Measurements from ENCODE around the gene SPECC1.

SPECC1 gene

DNA sequence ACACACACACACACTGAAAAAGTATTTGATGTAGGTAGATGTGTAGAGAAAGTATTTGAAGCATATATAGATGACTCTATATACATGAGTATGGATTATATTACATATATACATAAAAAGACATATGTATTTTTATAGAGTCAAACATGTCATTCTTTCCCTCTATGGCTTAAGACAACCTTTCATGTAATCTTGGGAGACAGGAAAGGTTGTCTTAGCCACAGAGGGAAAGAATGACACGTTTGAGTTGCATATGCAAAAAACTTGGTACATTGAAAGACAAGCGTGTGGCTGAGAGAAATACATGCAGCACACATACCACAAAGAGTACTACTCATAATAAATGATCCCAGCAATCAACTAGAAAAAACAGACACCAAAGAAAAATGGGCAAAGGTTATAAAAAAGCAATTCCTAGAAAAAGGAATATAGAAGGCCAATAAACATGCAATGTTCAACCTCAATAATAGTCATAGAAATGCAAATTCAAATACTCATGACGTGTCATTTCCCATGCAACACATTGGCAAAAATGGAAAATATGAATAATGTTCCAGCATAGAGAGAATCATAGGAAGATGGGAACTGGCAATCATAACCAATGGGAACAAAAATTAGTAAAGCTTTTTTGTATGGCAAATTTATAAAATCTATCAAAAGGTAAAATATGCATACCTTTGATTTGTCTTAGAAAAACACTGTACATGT is 69.0 kb downstream of the SPECC1 start:
- no peaks in the 10 kb centered on the region for H3K27me3 Mint-ChIP-seq (ENCODE audit: low read depth)

DNA sequence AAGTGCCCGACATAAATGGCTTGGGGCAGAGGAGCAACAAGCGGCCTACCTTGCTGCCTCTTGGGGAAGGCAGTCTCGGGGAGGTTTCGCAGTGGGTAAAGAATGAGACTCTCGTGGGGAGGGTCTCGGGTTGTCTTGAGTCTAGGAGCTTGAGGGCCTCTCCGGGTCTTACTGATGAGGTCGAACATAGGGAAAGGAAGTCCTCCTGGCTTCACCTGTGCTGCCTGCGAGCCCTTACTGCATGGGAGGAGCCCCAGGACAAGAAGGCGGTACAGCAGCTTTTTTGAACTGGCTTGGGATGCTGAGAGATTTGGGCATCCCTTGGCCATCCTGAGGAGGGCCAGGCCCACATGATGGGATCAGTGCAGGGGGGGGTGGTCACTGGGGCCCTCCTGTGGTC is 71.4 kb downstream of the SPECC1 start:
- Mint-ChIP-seq H3K27me3 (ENCODE audit: low read depth) (no peaks in the 10 kb centered on the region), H3K27ac (no peak overlapping the region), H3K36me3 (ENCODE audit: low read depth) (no peaks in the 10 kb centered on the region), H3K9me3 (no peaks in the 10 kb centered on the region), H3K4me3 (no peak overlapping the region), H3K4me1 (peaks cover 5% of the 10 kb centered on the region)
- TF ChIP-seq, protein P1, sequence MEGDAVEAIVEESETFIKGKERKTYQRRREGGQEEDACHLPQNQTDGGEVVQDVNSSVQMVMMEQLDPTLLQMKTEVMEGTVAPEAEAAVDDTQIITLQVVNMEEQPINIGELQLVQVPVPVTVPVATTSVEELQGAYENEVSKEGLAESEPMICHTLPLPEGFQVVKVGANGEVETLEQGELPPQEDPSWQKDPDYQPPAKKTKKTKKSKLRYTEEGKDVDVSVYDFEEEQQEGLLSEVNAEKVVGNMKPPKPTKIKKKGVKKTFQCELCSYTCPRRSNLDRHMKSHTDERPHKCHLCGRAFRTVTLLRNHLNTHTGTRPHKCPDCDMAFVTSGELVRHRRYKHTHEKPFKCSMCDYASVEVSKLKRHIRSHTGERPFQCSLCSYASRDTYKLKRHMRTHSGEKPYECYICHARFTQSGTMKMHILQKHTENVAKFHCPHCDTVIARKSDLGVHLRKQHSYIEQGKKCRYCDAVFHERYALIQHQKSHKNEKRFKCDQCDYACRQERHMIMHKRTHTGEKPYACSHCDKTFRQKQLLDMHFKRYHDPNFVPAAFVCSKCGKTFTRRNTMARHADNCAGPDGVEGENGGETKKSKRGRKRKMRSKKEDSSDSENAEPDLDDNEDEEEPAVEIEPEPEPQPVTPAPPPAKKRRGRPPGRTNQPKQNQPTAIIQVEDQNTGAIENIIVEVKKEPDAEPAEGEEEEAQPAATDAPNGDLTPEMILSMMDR (IDR thresholded peaks at IDR 0.05; ENCODE audit: unreplicated experiment in 3 of 3), result no peak

More for the DNA sequence above, 69.0 kb downstream of the SPECC1 start:
- Mint-ChIP-seq H3K36me3 (ENCODE audit: low read depth) (no peaks in the 10 kb centered on the region), H3K4me1 (peaks cover 15% of the 10 kb centered on the region), H3K27ac (no peak overlapping the region), H3K4me3 (no peak overlapping the region), H3K9me3 (no peaks in the 10 kb centered on the region)
- TF ChIP-seq, protein P1 (IDR thresholded peaks at IDR 0.05; ENCODE audit: unreplicated experiment in 3 of 3), result no peak

DNA sequence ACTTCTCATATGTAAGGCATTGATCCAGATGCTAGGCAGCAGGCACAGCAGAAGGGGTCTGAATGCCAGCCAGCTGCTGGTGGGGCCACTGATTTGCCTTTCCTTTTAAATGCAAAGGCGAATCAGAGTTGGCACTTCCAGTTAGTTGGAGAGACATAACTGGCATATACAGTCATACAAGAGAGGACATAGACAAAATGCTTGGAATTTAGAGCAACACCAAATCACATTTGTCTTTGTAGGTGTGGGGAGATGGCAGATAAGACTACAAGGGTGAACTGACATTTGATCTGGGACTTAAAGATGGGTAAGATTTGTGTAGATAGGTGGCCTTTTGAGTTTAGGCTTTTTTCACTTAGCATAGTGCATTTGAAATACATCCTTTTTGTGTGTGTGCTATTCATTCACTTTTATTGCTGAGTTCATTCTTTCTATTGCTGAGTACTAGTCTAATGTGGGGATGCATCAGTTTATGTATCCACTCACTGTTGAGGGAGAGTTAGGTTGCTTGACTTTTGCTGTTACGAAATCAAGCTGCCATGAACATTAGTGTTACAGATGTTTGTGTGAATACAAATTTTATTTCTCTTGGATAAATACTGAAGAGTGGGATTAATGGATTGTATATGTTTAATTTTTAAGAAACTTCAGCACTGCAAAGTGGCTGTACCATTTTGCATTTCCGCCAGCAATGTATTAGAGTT is 74.1 kb downstream of the SPECC1 start:
- H3K9me3 Mint-ChIP-seq, result no peaks in the 10 kb centered on the region

DNA sequence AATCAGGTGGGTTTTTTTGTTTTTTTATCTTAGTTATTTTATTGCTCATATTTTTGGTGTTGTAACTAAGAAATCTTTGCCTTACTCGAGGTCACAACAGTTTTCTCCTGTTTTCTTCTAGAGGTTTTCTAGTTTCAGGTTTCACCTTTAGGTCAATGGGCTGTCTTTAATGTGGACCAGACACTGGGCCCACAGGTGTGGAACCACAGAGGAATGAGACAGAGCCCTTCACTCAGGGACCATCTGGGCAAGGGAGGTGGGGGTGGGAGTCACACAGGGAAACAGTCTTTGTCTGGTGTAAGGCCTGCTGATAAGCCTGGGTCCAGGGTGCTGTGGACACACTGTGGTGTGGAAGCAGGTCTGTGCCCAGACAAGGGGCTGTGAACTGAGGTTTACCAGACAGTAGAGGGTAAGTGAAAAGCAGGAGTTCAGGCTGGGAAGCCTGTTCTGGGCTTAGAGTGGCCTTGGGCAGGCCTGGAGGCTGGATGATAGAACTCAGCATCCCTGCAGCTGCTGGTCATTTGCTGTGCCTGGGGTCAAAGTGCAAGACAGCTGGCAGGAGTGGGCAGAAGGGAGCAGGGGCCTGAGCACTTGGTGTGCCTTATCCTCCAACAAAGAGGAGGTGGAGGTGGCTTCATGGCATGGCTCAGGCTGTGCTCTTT is 75.6 kb downstream of the SPECC1 start:
- H3K4me1 Mint-ChIP-seq, result no peaks in the 10 kb centered on the region
- peaks cover 8% of the 10 kb centered on the region for H3K27me3 Mint-ChIP-seq (ENCODE audit: low read depth)
- H3K36me3 Mint-ChIP-seq (ENCODE audit: low read depth), result no peaks in the 10 kb centered on the region
- H3K27ac Mint-ChIP-seq, result no peak overlapping the region
- H3K9me3 Mint-ChIP-seq, result no peaks in the 10 kb centered on the region
- H3K4me3 Mint-ChIP-seq, result no peak overlapping the region
- TF ChIP-seq, protein P1 (IDR thresholded peaks at IDR 0.05; ENCODE audit: unreplicated experiment in 3 of 3), result no peak

More for the DNA sequence above, 74.1 kb downstream of the SPECC1 start:
- Mint-ChIP-seq H3K4me3 (no peak overlapping the region), H3K36me3 (ENCODE audit: low read depth) (no peaks in the 10 kb centered on the region), H3K4me1 (no peaks in the 10 kb centered on the region), H3K27me3 (ENCODE audit: low read depth) (peaks cover 8% of the 10 kb centered on the region), H3K27ac (no peak overlapping the region)
- TF ChIP-seq, protein P1 (IDR thresholded peaks at IDR 0.05; ENCODE audit: unreplicated experiment in 3 of 3), result no peak

DNA sequence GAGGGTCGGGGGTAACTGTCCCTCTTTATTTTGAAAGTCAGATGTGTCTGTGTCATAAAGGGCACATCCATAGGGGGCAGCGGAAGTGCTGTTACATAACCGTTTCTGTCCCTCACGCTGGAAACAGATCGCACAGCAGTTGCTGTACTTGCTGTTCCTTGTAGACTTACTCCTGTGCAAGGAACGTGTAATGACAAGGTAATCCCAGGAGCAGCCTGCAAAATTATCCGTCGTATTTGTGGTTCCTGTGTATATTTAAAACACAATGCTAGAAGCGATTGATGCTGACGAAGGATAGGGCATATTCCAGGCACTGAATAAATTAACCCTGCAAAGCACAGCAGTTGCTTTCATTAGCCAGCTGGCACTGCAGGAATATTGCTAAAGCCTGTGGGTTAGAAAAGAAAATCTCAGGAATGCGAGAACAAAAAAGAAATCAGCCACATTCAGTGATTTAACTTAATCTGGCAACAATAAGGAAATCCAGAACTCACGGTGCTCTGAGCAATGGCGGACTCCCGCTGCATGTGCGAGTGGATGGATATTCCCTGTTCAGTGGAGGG is 76.2 kb downstream of the SPECC1 start:
- no peaks in the 10 kb centered on the region for H3K36me3 Mint-ChIP-seq (ENCODE audit: low read depth)
- TF ChIP-seq, protein P1 (IDR thresholded peaks at IDR 0.05; ENCODE audit: unreplicated experiment in 3 of 3), result no peak
- H3K27ac Mint-ChIP-seq, result no peak overlapping the region
- H3K9me3 Mint-ChIP-seq, result no peaks in the 10 kb centered on the region
- H3K4me3 Mint-ChIP-seq, result no peak overlapping the region
- H3K4me1 Mint-ChIP-seq, result no peaks in the 10 kb centered on the region
- peaks cover 8% of the 10 kb centered on the region for H3K27me3 Mint-ChIP-seq (ENCODE audit: low read depth)
